HepG2 (cell line): Measurements from ENCODE around the gene ACOT6. TPM values are rescaled to one million over a fixed set of nuclear protein-coding genes. Genes with fewer than 3 reads are reported as not detected.

Experiments
- ARID4A ChIP-seq: sonication (generic); formaldehyde crosslinking; IDR thresholded peaks from 2 replicates; pipeline ENCODE4 v1.5.0; 2020; ENCODE audit warnings: mild to moderate bottlenecking, missing genetic modification reagents, borderline replicate concordance
- BCL6 ChIP-seq: IDR thresholded peaks from 2 replicates; pipeline ENCODE4 v1.6.1; 2016; ENCODE audit warnings: missing genetic modification reagents, missing compliant biosample characterization
- CENPX ChIP-seq: sonication (generic); formaldehyde crosslinking; IDR thresholded peaks from 2 replicates; pipeline ENCODE4 v1.9.0; 2021; ENCODE audit warnings: mild to moderate bottlenecking, missing genetic modification reagents, moderate library complexity
- E2F2 ChIP-seq: sonication (generic); formaldehyde crosslinking; IDR thresholded peaks from 2 replicates; pipeline ENCODE4 v1.4.0; 2020; ENCODE audit warnings: missing genetic modification reagents, borderline replicate concordance
- FOSL2 ChIP-seq: sonication (generic); formaldehyde crosslinking; IDR thresholded peaks from 2 replicates; pipeline ENCODE4 v1.4.0; 2020; ENCODE audit warnings: missing genetic modification reagents
- HDAC1 ChIP-seq: sonication (generic); formaldehyde crosslinking; IDR thresholded peaks from 2 replicates; pipeline ENCODE4 v1.5.1; 2020; ENCODE audit warnings: mild to moderate bottlenecking, missing genetic modification reagents
- HIVEP1 ChIP-seq: sonication (generic); formaldehyde crosslinking; IDR thresholded peaks from 2 replicates; pipeline ENCODE4 v1.4.0; 2020; ENCODE audit warnings: mild to moderate bottlenecking, missing genetic modification reagents
- HMG20A ChIP-seq: IDR thresholded peaks from 2 replicates; pipeline ENCODE4 v1.6.1; 2016; ENCODE audit warnings: borderline replicate concordance
- HNRNPL ChIP-seq: fragments of 200-400 bp; formaldehyde crosslinking; IDR thresholded peaks from 2 replicates; pipeline ENCODE4 v1.6.1; 2017; ENCODE audit warnings: mild to moderate bottlenecking, low read depth, low read length
- HNRNPUL1 ChIP-seq: fragments of 200-400 bp; formaldehyde crosslinking; IDR thresholded peaks from 2 replicates; pipeline ENCODE4 v1.6.1; 2017; ENCODE audit warnings: low read depth, mild to moderate bottlenecking, low read length, moderate library complexity
- MBD4 ChIP-seq: IDR thresholded peaks from 2 replicates; pipeline ENCODE4 v1.6.1; 2012; ENCODE audit warnings: low read length, inconsistent platforms, borderline replicate concordance
- MIER3 ChIP-seq: IDR thresholded peaks from 2 replicates; pipeline ENCODE4 v1.6.1; 2016; ENCODE audit warnings: missing compliant biosample characterization, borderline replicate concordance
- MTA1 ChIP-seq: sonication (generic); formaldehyde crosslinking; IDR thresholded peaks from 2 replicates; pipeline ENCODE4 v1.4.0; 2020; ENCODE audit warnings: missing genetic modification reagents, mild to moderate bottlenecking, borderline replicate concordance
- MYNN ChIP-seq: sonication (generic); formaldehyde crosslinking; IDR thresholded peaks from 2 replicates; pipeline ENCODE4 v1.4.0; 2020; ENCODE audit warnings: mild to moderate bottlenecking, low read depth, missing genetic modification reagents
- SETDB1 ChIP-seq: sonication (generic); formaldehyde crosslinking; IDR thresholded peaks from 2 replicates; pipeline ENCODE4 v1.5.1; 2020; ENCODE audit warnings: missing genetic modification reagents, mild to moderate bottlenecking, borderline replicate concordance
- SMARCC2 ChIP-seq: fragments of 450-650 bp; IDR thresholded peaks from 2 replicates; pipeline ENCODE4 v1.6.1; 2017; ENCODE audit warnings: antibody characterized with exemption, mild to moderate bottlenecking
- TCF7L2 ChIP-seq: IDR thresholded peaks from 2 replicates; pipeline ENCODE4 v1.6.1; 2011; ENCODE audit warnings: mild to moderate bottlenecking, low read depth, low read length, moderate library complexity
- ZBTB49 ChIP-seq: sonication (generic); formaldehyde crosslinking; IDR thresholded peaks from 2 replicates; pipeline ENCODE4 v1.4.0; 2020; ENCODE audit warnings: missing genetic modification reagents, borderline replicate concordance
- ZFAT ChIP-seq: sonication (generic); formaldehyde crosslinking; conservative IDR thresholded peaks from 2 replicates; pipeline ENCODE4 v1.8.1; 2023; ENCODE audit warnings: missing genetic modification reagents, inconsistent platforms
- ZFP36L2 ChIP-seq: sonication (generic); formaldehyde crosslinking; IDR thresholded peaks from 2 replicates; pipeline ENCODE4 v1.4.0; 2020; ENCODE audit warnings: missing genetic modification reagents
- ZNF138 ChIP-seq: sonication (generic); formaldehyde crosslinking; IDR thresholded peaks from 2 replicates; pipeline ENCODE4 v1.5.0; 2020; ENCODE audit warnings: mild to moderate bottlenecking, low read depth, missing genetic modification reagents
- ZNF549 ChIP-seq: sonication (generic); formaldehyde crosslinking; IDR thresholded peaks from 2 replicates; pipeline ENCODE4 v1.5.0; 2020; ENCODE audit warnings: missing genetic modification reagents
- ZNF777 ChIP-seq: sonication (generic); formaldehyde crosslinking; IDR thresholded peaks from 2 replicates; pipeline ENCODE4 v1.4.0; 2020; ENCODE audit warnings: missing genetic modification reagents
- ZNF83 ChIP-seq: sonication (generic); formaldehyde crosslinking; IDR thresholded peaks from 2 replicates; pipeline ENCODE4 v1.4.0; 2020; ENCODE audit warnings: missing genetic modification reagents, mild to moderate bottlenecking, borderline replicate concordance
- polyA plus RNA-seq, 8 experiments: library from polyadenylated mRNA; depleted of rRNA in 3 of 8; stranded (reverse) in 7 of 8; unstranded in 1 of 8; fragments of >200 nt; fragmentation: Illumina TruSeq in 4 of 8; extraction: Trizol in 4 of 8; gene quantifications; 2 replicates each; pipeline versions ENCODE4 v1.2.1 to v1.2.3, GENCODE V29; 2011 to 2016; ENCODE audit warnings: low read depth in 4 of 8, missing spikeins in 1 of 8, mixed read lengths in 1 of 8; ENCODE audit not compliant: insufficient read depth in 1 of 8
- total RNA-seq, 5 experiments: library from RNA; depleted of rRNA; stranded (reverse); fragments of >200 nt; fragmentation: Illumina TruSeq; extraction: Trizol; gene quantifications; 2 replicates each; pipeline ENCODE4 v1.2.3, GENCODE V29; 2016; ENCODE audit warnings: low read depth in 1 of 5

Gene ACOT6
- total and polyA plus RNA-seq, 2 of the 13 experiments (the other 11 are each of a cell fraction or from before 2014, with no cell fraction given), result 0.15 to 0.27 TPM

GRCh38 chr14:73612339-73613045 lies at the start of gene ACOT6 (continued):
- TF ChIP-seq ZFAT, result no peak
- TF ChIP-seq FOSL2 (CRISPR knock-in tag), result no peak
- TF ChIP-seq ZNF777, result peak; percentile 93
- TF ChIP-seq SMARCC2, result no peak
- no peak for TF ChIP-seq MYNN (CRISPR knock-in tag)
- TF ChIP-seq E2F2 (CRISPR knock-in tag), result no peak
- TF ChIP-seq TCF7L2, result no peak
- TF ChIP-seq HIVEP1 (CRISPR knock-in tag), result no peak
- no peak for TF ChIP-seq BCL6 (CRISPR knock-in tag)
- no peak for TF ChIP-seq HMG20A (CRISPR knock-in tag)
- no peak for TF ChIP-seq ZBTB49 (CRISPR knock-in tag)
- TF ChIP-seq MBD4, result no peak
- no peak for TF ChIP-seq SETDB1
- no peak for TF ChIP-seq ZNF83 (CRISPR knock-in tag)
- no peak for TF ChIP-seq MIER3 (CRISPR knock-in tag)
- TF ChIP-seq ARID4A (CRISPR knock-in tag), result peak; percentile 56; the same call in 1 of the 2 replicates
- TF ChIP-seq MTA1 (CRISPR knock-in tag), result peak; percentile 95
- no peak for TF ChIP-seq ZFP36L2 (CRISPR knock-in tag)
- TF ChIP-seq ZNF549 (CRISPR knock-in tag), result no peak
- no peak for TF ChIP-seq HNRNPUL1
- peak; percentile 78 for TF ChIP-seq HDAC1
- no peak for TF ChIP-seq ZNF138
- no peak for TF ChIP-seq CENPX (CRISPR knock-in tag)
- TF ChIP-seq HNRNPL, result no peak
